ENCODE measurements around the gene CASP10. TPM values are rescaled to one million over a fixed set of nuclear protein-coding genes. Genes with fewer than 3 reads are reported as not detected.

The CASP10 gene
- total RNA-seq, 3 donors from 2014 or later = 5.7 to 13.1 (median 9.6) TPM

DNA sequence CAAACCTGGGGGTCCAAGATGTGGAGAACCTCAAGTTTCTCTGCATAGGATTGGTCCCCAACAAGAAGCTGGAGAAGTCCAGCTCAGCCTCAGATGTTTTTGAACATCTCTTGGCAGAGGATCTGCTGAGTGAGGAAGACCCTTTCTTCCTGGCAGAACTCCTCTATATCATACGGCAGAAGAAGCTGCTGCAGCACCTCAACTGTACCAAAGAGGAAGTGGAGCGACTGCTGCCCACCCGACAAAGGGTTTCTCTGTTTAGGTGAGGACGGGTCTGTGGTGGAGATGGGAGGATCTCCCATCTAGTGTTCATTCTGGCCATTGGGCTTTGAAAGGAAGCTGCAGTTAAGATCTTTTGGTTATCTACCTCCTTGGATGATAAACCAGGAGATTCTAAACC is 2.9 kb downstream of the CASP10 start:
- intact Hi-C loops (cut with DNase I; ENCODE audit: low total_unique reads) = no loop called here
- Histone ChIP-seq H3K36me3 (no peaks in the 10 kb centered on the region), H3K4me1 (no peaks in the 10 kb centered on the region), H3K4me3 (no peak overlapping the region), H3K9me3 (no peaks in the 10 kb centered on the region), H3K27ac (peak overlapping the region in 1 of 2 donors; percentile 25), H3K27me3 (no peaks in the 10 kb centered on the region)
- no peak for TF ChIP-seq POLR2A (IDR thresholded peaks at IDR 0.05)
- TF ChIP-seq, protein P1, sequence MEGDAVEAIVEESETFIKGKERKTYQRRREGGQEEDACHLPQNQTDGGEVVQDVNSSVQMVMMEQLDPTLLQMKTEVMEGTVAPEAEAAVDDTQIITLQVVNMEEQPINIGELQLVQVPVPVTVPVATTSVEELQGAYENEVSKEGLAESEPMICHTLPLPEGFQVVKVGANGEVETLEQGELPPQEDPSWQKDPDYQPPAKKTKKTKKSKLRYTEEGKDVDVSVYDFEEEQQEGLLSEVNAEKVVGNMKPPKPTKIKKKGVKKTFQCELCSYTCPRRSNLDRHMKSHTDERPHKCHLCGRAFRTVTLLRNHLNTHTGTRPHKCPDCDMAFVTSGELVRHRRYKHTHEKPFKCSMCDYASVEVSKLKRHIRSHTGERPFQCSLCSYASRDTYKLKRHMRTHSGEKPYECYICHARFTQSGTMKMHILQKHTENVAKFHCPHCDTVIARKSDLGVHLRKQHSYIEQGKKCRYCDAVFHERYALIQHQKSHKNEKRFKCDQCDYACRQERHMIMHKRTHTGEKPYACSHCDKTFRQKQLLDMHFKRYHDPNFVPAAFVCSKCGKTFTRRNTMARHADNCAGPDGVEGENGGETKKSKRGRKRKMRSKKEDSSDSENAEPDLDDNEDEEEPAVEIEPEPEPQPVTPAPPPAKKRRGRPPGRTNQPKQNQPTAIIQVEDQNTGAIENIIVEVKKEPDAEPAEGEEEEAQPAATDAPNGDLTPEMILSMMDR (IDR thresholded peaks at IDR 0.05) = no peak
- TF ChIP-seq POLR2AphosphoS5 (IDR thresholded peaks at IDR 0.05) = no peak
- no peak for DNase-seq (ENCODE audit: low spot score in 2 of 2)

DNA sequence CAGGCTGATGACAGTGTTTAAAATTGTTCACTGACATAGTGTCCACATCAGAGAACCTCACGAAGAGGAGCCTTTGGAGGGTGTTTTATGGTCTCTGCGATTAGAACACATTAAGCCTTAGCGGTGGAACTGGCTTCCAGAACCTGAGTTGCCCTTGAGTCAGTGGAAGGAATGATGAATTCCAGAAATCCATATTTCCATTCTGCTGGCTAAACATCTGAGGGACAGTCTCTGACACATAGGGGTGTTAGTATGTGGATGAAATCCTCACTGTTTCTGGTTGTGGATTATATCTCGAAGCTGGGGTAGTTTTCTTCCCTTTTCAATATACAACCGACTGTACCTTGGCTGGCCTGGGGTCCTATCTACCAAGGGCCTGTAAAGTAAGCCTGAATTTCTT is 4.0 kb downstream of the CASP10 start:
- no peak overlapping the region for H3K4me3 ChIP-seq
- no peaks in the 10 kb centered on the region for H3K27me3 ChIP-seq
- H3K4me1 ChIP-seq = no peaks in the 10 kb centered on the region
- H3K36me3 ChIP-seq = no peaks in the 10 kb centered on the region
- no peak for DNase-seq (ENCODE audit: low spot score in 2 of 2)
- TF ChIP-seq, protein P1 (IDR thresholded peaks at IDR 0.05) = no peak
- TF ChIP-seq POLR2AphosphoS5 (IDR thresholded peaks at IDR 0.05) (no peak), POLR2A (IDR thresholded peaks at IDR 0.05) (no peak)
- no peak overlapping the region for H3K27ac ChIP-seq
- intact Hi-C loops (cut with DNase I; ENCODE audit: low total_unique reads) = no loop called here
- H3K9me3 ChIP-seq = no peaks in the 10 kb centered on the region

DNA sequence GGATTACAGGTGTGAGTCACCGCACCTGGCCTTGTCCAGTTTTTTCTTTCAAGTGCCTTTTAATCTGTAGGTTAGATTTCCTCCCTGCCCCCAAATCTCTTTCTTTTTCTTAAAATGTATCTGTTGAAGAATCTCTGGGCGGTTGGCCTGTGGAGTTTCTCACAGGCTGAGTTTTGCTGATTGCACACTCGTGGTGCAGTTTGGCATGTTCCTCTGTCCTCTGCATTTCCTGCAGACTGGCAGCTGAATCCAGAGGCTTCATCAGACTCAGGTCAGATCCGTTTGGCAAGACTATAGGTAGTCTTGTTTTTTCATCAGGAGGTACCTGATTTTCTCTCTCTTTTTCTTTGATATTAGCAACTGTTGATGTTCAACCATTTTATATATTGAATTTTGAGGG is 5.5 kb downstream of the CASP10 start:
- Histone ChIP-seq H3K9me3 (no peaks in the 10 kb centered on the region), H3K4me3 (no peak overlapping the region), H3K27ac (no peak overlapping the region), H3K36me3 (no peaks in the 10 kb centered on the region), H3K4me1 (no peaks in the 10 kb centered on the region), H3K27me3 (no peaks in the 10 kb centered on the region)
- TF ChIP-seq POLR2AphosphoS5 (IDR thresholded peaks at IDR 0.05) = no peak
- DNase-seq (ENCODE audit: low spot score in 2 of 2) = no peak
- intact Hi-C loops (cut with DNase I; ENCODE audit: low total_unique reads) = no loop called here

DNA sequence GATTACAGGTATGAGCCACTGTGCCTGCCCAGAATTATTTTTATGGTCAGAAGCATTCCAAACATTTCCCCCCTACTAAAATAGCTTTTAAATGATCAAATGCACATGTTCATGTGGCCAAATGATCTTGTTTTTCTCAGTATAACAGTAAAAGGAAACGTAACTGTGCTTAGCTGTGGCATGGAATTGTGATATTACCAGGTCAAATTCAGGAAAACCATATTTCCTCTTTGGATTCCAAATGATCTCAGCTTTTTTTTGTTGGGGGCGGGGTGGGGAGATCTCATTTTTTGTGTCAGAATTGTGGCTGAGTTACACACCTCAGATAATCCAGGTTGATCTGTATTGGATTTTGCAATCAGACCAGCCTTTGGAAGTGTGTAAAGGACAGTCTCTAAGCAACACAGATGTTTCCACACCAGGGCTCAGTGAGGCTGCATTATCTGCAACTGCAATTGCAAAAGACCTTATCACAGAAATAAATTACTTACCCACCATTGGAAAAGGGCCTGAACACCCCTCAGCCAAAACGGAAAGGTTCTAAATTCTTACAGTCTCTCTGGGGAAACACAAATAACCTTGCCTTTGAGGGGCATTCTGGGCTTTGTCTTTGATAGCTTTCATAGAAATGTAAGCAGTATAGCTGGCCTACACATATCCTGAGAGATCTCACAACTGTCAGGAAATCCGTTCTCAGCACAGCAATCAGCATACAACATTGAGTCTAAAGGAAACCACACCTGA is 8.4 kb downstream of the CASP10 start:
- Histone ChIP-seq H3K27me3 (no peaks in the 10 kb centered on the region), H3K9me3 (no peaks in the 10 kb centered on the region), H3K36me3 (no peaks in the 10 kb centered on the region), H3K4me3 (no peak overlapping the region), H3K4me1 (no peaks in the 10 kb centered on the region), H3K27ac (peak overlapping the region in 1 of 2 donors; percentile 25)
- no peak for TF ChIP-seq POLR2A (IDR thresholded peaks at IDR 0.05)
- TF ChIP-seq, protein P1 (IDR thresholded peaks at IDR 0.05) = no peak
- peak in 1 of 3 donors; percentile 18 for TF ChIP-seq POLR2AphosphoS5 (IDR thresholded peaks at IDR 0.05)
- no peak for DNase-seq (ENCODE audit: low spot score in 2 of 2)
- intact Hi-C loops (cut with DNase I; ENCODE audit: low total_unique reads) = loop anchor here (2.0 kb wide), 1 partner anchor 53 kb away; no protein-coding TSS in a partner anchor

DNA sequence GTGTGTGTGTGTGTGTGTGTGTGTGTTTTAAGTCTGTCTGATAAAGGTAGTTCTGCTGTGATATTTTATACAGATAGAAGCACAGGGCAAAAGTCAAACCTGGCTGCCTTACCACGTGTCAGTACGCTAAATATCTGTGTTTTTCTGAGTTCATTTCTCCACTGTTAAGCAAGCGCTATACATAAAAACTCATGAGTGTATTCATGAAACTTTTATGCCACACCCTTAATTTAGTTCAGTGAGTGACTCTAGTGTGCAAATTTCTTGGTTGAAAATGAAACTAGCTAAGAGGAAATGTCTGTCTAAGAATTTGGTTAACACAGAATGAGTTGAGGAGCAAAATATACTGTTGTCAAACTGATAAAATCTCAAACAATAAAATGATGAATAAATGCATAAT is 11.2 kb downstream of the CASP10 start:
- no peak overlapping the region for H3K27ac ChIP-seq
- intact Hi-C loops (cut with DNase I; ENCODE audit: low total_unique reads) = no loop called here

More for the DNA sequence above, 11.2 kb downstream of the CASP10 start:
- DNase-seq (ENCODE audit: low spot score in 2 of 2) = no peak
- TF ChIP-seq POLR2A (IDR thresholded peaks at IDR 0.05) (no peak), POLR2AphosphoS5 (IDR thresholded peaks at IDR 0.05) (no peak)
- TF ChIP-seq, protein P1 (IDR thresholded peaks at IDR 0.05) = no peak
- no peaks in the 10 kb centered on the region for H3K9me3 ChIP-seq
- H3K36me3 ChIP-seq = no peaks in the 10 kb centered on the region
- no peaks in the 10 kb centered on the region for H3K27me3 ChIP-seq
- H3K4me3 ChIP-seq = no peak overlapping the region
- no peaks in the 10 kb centered on the region for H3K4me1 ChIP-seq

Data from breast epithelium (tissue), 4 donors.